Colonic mucosa (tissue), 4 donors: ENCODE measurements around the gene IMPG1. TPM values are rescaled to one million over a fixed set of nuclear protein-coding genes. Genes with fewer than 3 reads are reported as not detected.

ENCODE experiments used
- DNase-seq: peaks from one replicate; pipeline ENCODE4 v3.0.0-alpha.2; 2020
- H3K27ac ChIP-seq: fragments of 200-600 bp; one replicate; pipeline ENCODE4 v1.8.0; 2021
- H3K27me3 ChIP-seq: fragments of 200-600 bp; one replicate; pipeline ENCODE4 v1.8.0; 2021
- H3K36me3 ChIP-seq: fragments of 200-600 bp; one replicate; pipeline ENCODE4 v1.8.0; 2021
- H3K4me1 ChIP-seq: fragments of 200-600 bp; one replicate; pipeline ENCODE4 v1.8.0; 2021; ENCODE audit warnings: mild to moderate bottlenecking
- H3K4me3 ChIP-seq: fragments of 200-600 bp; one replicate; pipeline ENCODE4 v1.8.0; 2021
- H3K9ac ChIP-seq, 2 donors: one replicate each; pipeline ENCODE4 v1.7.0; 2013; ENCODE audit warnings: control low read depth in 2 of 2, low read depth in 2 of 2, low read length in 2 of 2
- H3K9me3 ChIP-seq: fragments of 200-600 bp; one replicate; pipeline ENCODE4 v1.8.0; 2021
- intact Hi-C: fragments of 100-400 bp; cut with DNase I; formaldehyde crosslinking; loops from one replicate; pipeline ENCODE4 v1.14.1; 2022
- total RNA-seq, 2 donors: library from RNA; stranded (reverse); fragmentation: NEBNext Ultra II Directional in 1 of 2; extraction: Animal tissue kit (Norgen Biotek cat#: 25700) in 1 of 2; gene quantifications; one replicate each; pipeline ENCODE4 v1.2.1, GENCODE V29; 2021
- TF ChIP-seq, protein P1 (sequence below): fragments of 200-600 bp; IDR thresholded peaks from one replicate; pipeline ENCODE4 v1.8.0; 2022; ENCODE audit warnings: antibody characterized with exemption, mild to moderate bottlenecking
- donor health status: healthy.
- donor health status: DM: no; HTN: no; CAD: no.
- donor health status: DM: no; HTN: no; CAD: no.

IMPG1 gene
- total RNA-seq, 2 donors from 2014 or later, result not detected

- H3K9me3 ChIP-seq, result no peaks in the 10 kb centered on the region
- DNase-seq, result no peak
- no peaks in the 10 kb centered on the region for H3K4me1 ChIP-seq
- no peak overlapping the region for H3K9ac ChIP-seq
- H3K27ac ChIP-seq, result no peak overlapping the region
- TF ChIP-seq, protein P1, sequence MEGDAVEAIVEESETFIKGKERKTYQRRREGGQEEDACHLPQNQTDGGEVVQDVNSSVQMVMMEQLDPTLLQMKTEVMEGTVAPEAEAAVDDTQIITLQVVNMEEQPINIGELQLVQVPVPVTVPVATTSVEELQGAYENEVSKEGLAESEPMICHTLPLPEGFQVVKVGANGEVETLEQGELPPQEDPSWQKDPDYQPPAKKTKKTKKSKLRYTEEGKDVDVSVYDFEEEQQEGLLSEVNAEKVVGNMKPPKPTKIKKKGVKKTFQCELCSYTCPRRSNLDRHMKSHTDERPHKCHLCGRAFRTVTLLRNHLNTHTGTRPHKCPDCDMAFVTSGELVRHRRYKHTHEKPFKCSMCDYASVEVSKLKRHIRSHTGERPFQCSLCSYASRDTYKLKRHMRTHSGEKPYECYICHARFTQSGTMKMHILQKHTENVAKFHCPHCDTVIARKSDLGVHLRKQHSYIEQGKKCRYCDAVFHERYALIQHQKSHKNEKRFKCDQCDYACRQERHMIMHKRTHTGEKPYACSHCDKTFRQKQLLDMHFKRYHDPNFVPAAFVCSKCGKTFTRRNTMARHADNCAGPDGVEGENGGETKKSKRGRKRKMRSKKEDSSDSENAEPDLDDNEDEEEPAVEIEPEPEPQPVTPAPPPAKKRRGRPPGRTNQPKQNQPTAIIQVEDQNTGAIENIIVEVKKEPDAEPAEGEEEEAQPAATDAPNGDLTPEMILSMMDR, result no peak
- H3K27me3 ChIP-seq, result no peaks in the 10 kb centered on the region
- no peaks in the 10 kb centered on the region for H3K36me3 ChIP-seq
- intact Hi-C loops, result no loop called here
- no peak overlapping the region for H3K4me3 ChIP-seq
Measured at GRCh38 chr6:76003113-76003512, 69.3 kb downstream of the IMPG1 start.

DNA sequence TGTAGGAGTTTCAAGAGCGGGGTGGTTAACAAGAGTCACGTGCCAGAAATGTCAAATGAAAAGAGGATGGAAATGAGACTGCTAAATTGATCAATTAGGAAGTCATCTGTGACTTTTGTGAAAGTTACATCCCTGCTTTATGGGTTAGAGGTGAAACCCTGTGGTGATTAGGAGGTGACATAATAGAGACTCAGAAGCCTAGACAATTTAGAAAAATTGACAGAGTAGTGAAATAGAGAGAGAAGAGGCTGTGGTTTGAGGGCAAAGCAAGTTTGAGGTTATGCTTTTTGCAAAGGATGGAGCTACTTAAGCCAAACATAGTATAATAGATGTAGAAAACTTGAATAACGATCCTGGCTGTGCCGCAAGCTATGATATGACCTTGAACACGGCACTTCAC is 71.8 kb downstream of the IMPG1 start:
- H3K27ac ChIP-seq, result no peak overlapping the region
- no peak overlapping the region for H3K9ac ChIP-seq
- no peaks in the 10 kb centered on the region for H3K9me3 ChIP-seq
- DNase-seq, result no peak
- no peak overlapping the region for H3K4me3 ChIP-seq
- TF ChIP-seq, protein P1, result no peak
- intact Hi-C loops, result no loop called here
- no peaks in the 10 kb centered on the region for H3K27me3 ChIP-seq
- H3K36me3 ChIP-seq, result no peaks in the 10 kb centered on the region
- H3K4me1 ChIP-seq, result no peaks in the 10 kb centered on the region

- no peaks in the 10 kb centered on the region for H3K27me3 ChIP-seq
- no peak overlapping the region for H3K9ac ChIP-seq
- no peak overlapping the region for H3K27ac ChIP-seq
- DNase-seq, result no peak
- H3K36me3 ChIP-seq, result no peaks in the 10 kb centered on the region
- H3K4me1 ChIP-seq, result no peaks in the 10 kb centered on the region
- TF ChIP-seq, protein P1, result no peak
- H3K9me3 ChIP-seq, result no peaks in the 10 kb centered on the region
- intact Hi-C loops, result no loop called here
- no peak overlapping the region for H3K4me3 ChIP-seq
Measured at GRCh38 chr6:75997696-75998095, 74.8 kb downstream of the IMPG1 start.

GRCh38 chr6:75993236-75994162 is 79.0 kb downstream of the IMPG1 start:
- Histone ChIP-seq H3K4me3 (no peak overlapping the region), H3K27me3 (no peaks in the 10 kb centered on the region), H3K4me1 (no peaks in the 10 kb centered on the region), H3K36me3 (no peaks in the 10 kb centered on the region), H3K27ac (no peak overlapping the region), H3K9ac (no peak overlapping the region), H3K9me3 (no peaks in the 10 kb centered on the region)
- DNase-seq, result no peak
- TF ChIP-seq, protein P1, result no peak
- intact Hi-C loops, result no loop called here

DNA sequence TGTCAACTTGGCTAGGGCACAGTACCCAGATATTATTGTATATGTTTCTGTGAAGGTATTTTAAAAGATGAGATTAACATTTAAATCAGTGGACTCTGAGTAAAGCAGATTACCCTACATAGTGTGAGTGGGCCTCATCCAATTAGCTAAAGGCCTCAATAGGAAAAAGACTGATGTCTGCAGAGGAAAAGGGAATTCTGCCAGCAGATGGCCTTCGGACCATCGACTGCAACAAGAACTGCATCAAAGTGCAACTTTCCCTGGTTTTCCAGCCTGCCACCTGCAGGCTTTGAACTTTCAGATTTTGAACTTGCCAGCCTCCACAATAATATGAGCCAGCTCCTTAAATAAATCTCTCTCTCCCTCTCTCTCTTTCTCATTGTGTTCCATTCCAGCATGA is 80.5 kb downstream of the IMPG1 start:
- no peaks in the 10 kb centered on the region for H3K4me1 ChIP-seq
- H3K4me3 ChIP-seq, result no peak overlapping the region
- no peak overlapping the region for H3K27ac ChIP-seq
- no peaks in the 10 kb centered on the region for H3K9me3 ChIP-seq
- no peaks in the 10 kb centered on the region for H3K27me3 ChIP-seq
- no peaks in the 10 kb centered on the region for H3K36me3 ChIP-seq
- no peak for DNase-seq
- intact Hi-C loops, result no loop called here
- TF ChIP-seq, protein P1, result no peak
- no peak overlapping the region for H3K9ac ChIP-seq
